WTC11 (cell line): Measurements from ENCODE around the gene RHOA. TPM values are rescaled to one million over a fixed set of nuclear protein-coding genes. Genes with fewer than 3 reads are reported as not detected.

Experiments
- ATAC-seq: fragments of 200-7000 bp; cut with Tn5 transposase; 2 replicates; pipeline ENCODE4 v1.10.0; 2021; ENCODE audit warnings: mild to moderate bottlenecking, moderate library complexity
- CTCF ChIA-PET: fragments of 300-600 bp; sonication (Branson Sonifier 250); formaldehyde crosslinking; loops from one replicate; lab custom pipeline; 2021; ENCODE audit warnings: antibody characterized with exemption; lab: Charles Lee
- POLR2A ChIA-PET: fragments of 350-600 bp; sonication (Branson Sonifier 250); formaldehyde crosslinking; loops from one replicate; lab custom pipeline; 2021; ENCODE audit warnings: antibody characterized with exemption; lab: Charles Lee
- DNase-seq: peaks from one replicate; pipeline ENCODE4 v3.0.0; 2021; ENCODE audit warnings: low spot score
- H3K27ac Mint-ChIP-seq: 2 replicates; pipeline ENCODE4 v1.8.0; 2021; ENCODE audit warnings: mixed read lengths
- H3K27me3 Mint-ChIP-seq: 2 replicates; pipeline ENCODE4 v1.8.0; 2021; ENCODE audit warnings: low read depth, mild to moderate bottlenecking, moderate library complexity, mixed read lengths
- H3K36me3 Mint-ChIP-seq: 2 replicates; pipeline ENCODE4 v1.8.0; 2021; ENCODE audit warnings: mixed read lengths
- H3K4me1 Mint-ChIP-seq: 2 replicates; pipeline ENCODE4 v1.8.0; 2022; ENCODE audit warnings: mixed read lengths
- H3K4me3 Mint-ChIP-seq: 2 replicates; pipeline ENCODE4 v1.8.0; 2021; ENCODE audit warnings: mild to moderate bottlenecking, moderate library complexity, mixed read lengths
- H3K9me3 Mint-ChIP-seq: 2 replicates; pipeline ENCODE4 v1.8.0; 2021; ENCODE audit warnings: mixed read lengths
- ATF1 ChIP-seq: sonication (generic); formaldehyde crosslinking; IDR thresholded peaks from 2 replicates; pipeline ENCODE4 v1.8.1; 2023; ENCODE audit warnings: mild to moderate bottlenecking, moderate library complexity, missing genetic modification reagents
- ATF6 ChIP-seq: sonication (generic); formaldehyde crosslinking; IDR thresholded peaks from 2 replicates; pipeline ENCODE4 v1.8.1; 2023; ENCODE audit warnings: mild to moderate bottlenecking, missing genetic modification reagents
- CBFB ChIP-seq: sonication (generic); formaldehyde crosslinking; IDR thresholded peaks from 2 replicates; pipeline ENCODE4 v1.8.1; 2022; ENCODE audit warnings: mild to moderate bottlenecking, low read depth, missing genetic modification reagents
- CREB1 ChIP-seq: sonication (generic); formaldehyde crosslinking; IDR thresholded peaks from 2 replicates; pipeline ENCODE4 v1.8.0; 2023; ENCODE audit warnings: mild to moderate bottlenecking, missing genetic modification reagents
- E2F1 ChIP-seq: sonication (generic); formaldehyde crosslinking; IDR thresholded peaks from 2 replicates; pipeline ENCODE4 v1.8.0; 2022; ENCODE audit warnings: mild to moderate bottlenecking, missing genetic modification reagents
- ELF4 ChIP-seq: sonication (generic); formaldehyde crosslinking; IDR thresholded peaks from 2 replicates; pipeline ENCODE4 v1.8.1; 2022; ENCODE audit warnings: low read depth, mild to moderate bottlenecking, moderate library complexity, missing genetic modification reagents
- ESRRA ChIP-seq: sonication (generic); formaldehyde crosslinking; IDR thresholded peaks from 2 replicates; pipeline ENCODE4 v1.8.1; 2022; ENCODE audit warnings: mild to moderate bottlenecking, missing genetic modification reagents, borderline replicate concordance
- FOXK1 ChIP-seq: sonication (generic); formaldehyde crosslinking; IDR thresholded peaks from 2 replicates; pipeline ENCODE4 v1.8.0; 2022; ENCODE audit warnings: mild to moderate bottlenecking, moderate library complexity, missing genetic modification reagents
- HMGXB4 ChIP-seq: sonication (generic); formaldehyde crosslinking; IDR thresholded peaks from 2 replicates; pipeline ENCODE4 v1.8.1; 2023; ENCODE audit warnings: mild to moderate bottlenecking, moderate library complexity, missing genetic modification reagents
- MLX ChIP-seq: sonication (generic); formaldehyde crosslinking; IDR thresholded peaks from 2 replicates; pipeline ENCODE4 v1.8.1; 2023; ENCODE audit warnings: mild to moderate bottlenecking, missing genetic modification reagents, moderate library complexity
- NFE2L1 ChIP-seq: sonication (generic); formaldehyde crosslinking; IDR thresholded peaks from 2 replicates; pipeline ENCODE4 v1.8.1; 2023; ENCODE audit warnings: missing genetic modification reagents
- NFYB ChIP-seq: sonication (generic); formaldehyde crosslinking; conservative IDR thresholded peaks from 2 replicates; pipeline ENCODE4 v1.8.0; 2022; ENCODE audit warnings: low read depth, missing genetic modification reagents
- NR1H2 ChIP-seq: sonication (generic); formaldehyde crosslinking; IDR thresholded peaks from 2 replicates; pipeline ENCODE4 v1.9.0; 2021; ENCODE audit warnings: mild to moderate bottlenecking, moderate library complexity, missing genetic modification reagents
- RELA ChIP-seq: sonication (generic); formaldehyde crosslinking; IDR thresholded peaks from 2 replicates; pipeline ENCODE4 v1.8.1; 2022; ENCODE audit warnings: missing genetic modification reagents, mild to moderate bottlenecking, borderline replicate concordance
- RORB ChIP-seq: fragments of 250-450 bp; sonication (Bioruptor Pico); IDR thresholded peaks from 2 replicates; pipeline ENCODE4 v1.9.0; 2021; ENCODE audit warnings: mild to moderate bottlenecking
- TEAD4 ChIP-seq: sonication (generic); formaldehyde crosslinking; IDR thresholded peaks from 2 replicates; pipeline ENCODE4 v1.8.0; 2022; ENCODE audit warnings: mild to moderate bottlenecking, missing genetic modification reagents
- TP53 ChIP-seq: sonication (generic); formaldehyde crosslinking; IDR thresholded peaks from 2 replicates; pipeline ENCODE4 v1.8.1; 2023; ENCODE audit warnings: mild to moderate bottlenecking, missing genetic modification reagents
- USF2 ChIP-seq: sonication (generic); formaldehyde crosslinking; IDR thresholded peaks from 2 replicates; pipeline ENCODE4 v1.8.1; 2023; ENCODE audit warnings: mild to moderate bottlenecking, missing genetic modification reagents, moderate library complexity
- ZBTB21 ChIP-seq: sonication (generic); formaldehyde crosslinking; IDR thresholded peaks from 2 replicates; pipeline ENCODE4 v1.8.1; 2023; ENCODE audit warnings: mild to moderate bottlenecking, missing genetic modification reagents, borderline replicate concordance
- ZBTB43 ChIP-seq: sonication (generic); formaldehyde crosslinking; IDR thresholded peaks from 2 replicates; pipeline ENCODE4 v1.8.1; 2023; ENCODE audit warnings: mild to moderate bottlenecking, missing genetic modification reagents
- ZNF416 ChIP-seq: fragments of 250-450 bp; sonication (Bioruptor Pico); IDR thresholded peaks from 2 replicates; pipeline ENCODE4 v1.9.0; 2021; ENCODE audit warnings: mild to moderate bottlenecking, inconsistent platforms
- ZNF423 ChIP-seq: fragments of 250-450 bp; sonication (Bioruptor Pico); IDR thresholded peaks from 2 replicates; pipeline ENCODE4 v2.1.2; 2022; ENCODE audit warnings: mild to moderate bottlenecking, moderate library complexity
- total RNA-seq: library from RNA; stranded (reverse); gene quantifications from 3 replicates; pipeline ENCODE4 v1.2.3, GENCODE V29; 2021

Gene RHOA
- total RNA-seq, 1 experiment from 2014 or later = 367 TPM

- TF ChIP-seq ZBTB43 (no peak), RORB (CRISPR knock-in tag) (no peak), CREB1 (no peak), ZNF416 (no peak), ZBTB21 (no peak), NR1H2 (no peak), TEAD4 (CRISPR knock-in tag) (no peak), HMGXB4 (CRISPR knock-in tag) (no peak), ATF1 (CRISPR knock-in tag) (no peak), CBFB (CRISPR knock-in tag) (no peak), ZNF423 (CRISPR knock-in tag) (no peak)
- TF ChIP-seq, all 79 proteins: peak for 0
Observed at GRCh38 chr3:49414753-49415152, 3.0 kb upstream of the RHOA start (continued).

GRCh38 chr3:49413338-49413734 lies 1.6 kb upstream of the RHOA start:
- no peak for ATAC-seq

GRCh38 chr3:49412632-49413337 lies 1.0 kb upstream of the RHOA start:
- POLR2A ChIA-PET = interaction anchor here (1.0 to 2.2 kb wide), 3 partner anchors 9 to 319 kb away, joined by 3 to 16 read pairs (median 10); partner anchors contain the start of genes QRICH1 and USP4
- H3K27ac Mint-ChIP-seq = peak overlapping the region; percentile 98
- CTCF ChIA-PET = interaction anchor here (1.2 to 2.3 kb wide), 3 partner anchors 10 to 242 kb away, joined by 5 to 15 read pairs (median 6); partner anchors contain the start of genes AMT and KLHDC8B
- peak overlapping the region; percentile 92 for H3K4me3 Mint-ChIP-seq
- H3K9me3 Mint-ChIP-seq = no peaks in the 10 kb centered on the region
- DNase-seq (no peak), ATAC-seq (no peak)
- peaks cover 4% of the 10 kb centered on the region; the same call in 1 of the 2 replicates for H3K36me3 Mint-ChIP-seq
- H3K4me1 Mint-ChIP-seq = peaks cover 41% of the 10 kb centered on the region
- no peaks in the 10 kb centered on the region for H3K27me3 Mint-ChIP-seq
- no peak for TF ChIP-seq ELF4 (CRISPR knock-in tag)
- TF ChIP-seq RELA (CRISPR knock-in tag) = no peak
- TF ChIP-seq NR1H2 = no peak
- no peak for TF ChIP-seq RORB (CRISPR knock-in tag)
- no peak for TF ChIP-seq ATF1 (CRISPR knock-in tag)
- no peak for TF ChIP-seq MLX
- TF ChIP-seq USF2 = no peak
- no peak for TF ChIP-seq ZNF423 (CRISPR knock-in tag)
- TF ChIP-seq TP53 (CRISPR knock-in tag) = no peak
- TF ChIP-seq FOXK1 (CRISPR knock-in tag) = no peak
- TF ChIP-seq NFYB (CRISPR knock-in tag) = no peak

More at GRCh38 chr3:49413338-49413734, 1.6 kb upstream of the RHOA start:
- H3K9me3 Mint-ChIP-seq = no peaks in the 10 kb centered on the region
- no peak for DNase-seq
- CTCF ChIA-PET = no interaction called here
- no peak overlapping the region for H3K27ac Mint-ChIP-seq
- TF ChIP-seq E2F1 (no peak), NFE2L1 (no peak), ATF6 (CRISPR knock-in tag) (no peak), RORB (CRISPR knock-in tag) (no peak), ESRRA (CRISPR knock-in tag) (no peak)
- H3K4me1 Mint-ChIP-seq = peaks cover 44% of the 10 kb centered on the region
- H3K36me3 Mint-ChIP-seq = peaks cover 4% of the 10 kb centered on the region; the same call in 1 of the 2 replicates
- peak overlapping the region; percentile 92 for H3K4me3 Mint-ChIP-seq
- no peaks in the 10 kb centered on the region for H3K27me3 Mint-ChIP-seq
- POLR2A ChIA-PET = interaction anchor here (1.0 kb wide), 1 partner anchor 8 kb away, joined by 3 read pairs; no protein-coding TSS in a partner anchor
